MCF 10A (cell line): ENCODE data around the gene MARCO. TPM values are rescaled to one million over a fixed set of nuclear protein-coding genes. Genes with fewer than 3 reads are reported as not detected.

Experiments used
- BruUV-seq: library from RNA; stranded (reverse); fragments of 400-500 nt; replicated peaks from 2 replicates; lab custom pipeline; 2021; lab: Mats Ljungman, UMichigan
- CTCF ChIA-PET: fragments of 300-600 bp; sonication (Branson Sonifier 250); formaldehyde crosslinking; extraction: SDS; loops from one replicate; lab custom pipeline; 2021; ENCODE audit warnings: antibody characterized with exemption, inconsistent platforms; lab: Yijun Ruan, JAX
- POLR2A ChIA-PET: fragments of 300-600, 350-650 bp; sonication (Branson Sonifier 250); formaldehyde crosslinking; extraction: SDS; loops from one replicate; lab custom pipeline; 2020; ENCODE audit warnings: antibody characterized with exemption, inconsistent platforms; lab: Yijun Ruan, JAX
- DNase-seq: peaks from one replicate; pipeline ENCODE4 v3.0.0-alpha.2; 2018; ENCODE audit not compliant: unreplicated experiment
- H3K27ac Mint-ChIP-seq: one replicate; pipeline ENCODE4 v1.8.0; 2022; ENCODE audit warnings: mild to moderate bottlenecking, low read depth, mixed read lengths; ENCODE audit not compliant: unreplicated experiment
- H3K27me3 Mint-ChIP-seq: one replicate; pipeline ENCODE4 v1.8.0; 2022; ENCODE audit warnings: mixed read lengths; ENCODE audit not compliant: insufficient read depth, unreplicated experiment
- H3K36me3 Mint-ChIP-seq: one replicate; pipeline ENCODE4 v1.8.0; 2022; ENCODE audit warnings: mild to moderate bottlenecking, moderate library complexity, mixed read lengths; ENCODE audit not compliant: insufficient read depth, unreplicated experiment
- H3K4me1 Mint-ChIP-seq: one replicate; pipeline ENCODE4 v1.8.0; 2022; ENCODE audit warnings: mixed read lengths; ENCODE audit not compliant: insufficient read depth, unreplicated experiment
- H3K4me3 Mint-ChIP-seq: one replicate; pipeline ENCODE4 v1.8.0; 2022; ENCODE audit warnings: mild to moderate bottlenecking, moderate library complexity, mixed read lengths; ENCODE audit not compliant: unreplicated experiment
- H3K9me3 Mint-ChIP-seq: one replicate; pipeline ENCODE4 v1.8.0; 2022; ENCODE audit warnings: mixed read lengths; ENCODE audit not compliant: unreplicated experiment
- CTCF ChIP-seq: fragments of 200-600 bp; IDR thresholded peaks from one replicate; pipeline ENCODE4 v1.8.0; 2022; ENCODE audit warnings: antibody characterized with exemption, mild to moderate bottlenecking; ENCODE audit not compliant: unreplicated experiment
- intact Hi-C: fragments of 100-400 bp; cut with micrococcal nuclease; formaldehyde crosslinking; loops from 2 replicates; pipeline ENCODE4 v1.14.1; 2022
- total RNA-seq: library from RNA; stranded (reverse); gene quantifications from 2 replicates; pipeline ENCODE4 v1.2.3, GENCODE V29; 2022

The MARCO gene
- total RNA-seq, 1 experiment from 2014 or later: 1.5 TPM

DNA sequence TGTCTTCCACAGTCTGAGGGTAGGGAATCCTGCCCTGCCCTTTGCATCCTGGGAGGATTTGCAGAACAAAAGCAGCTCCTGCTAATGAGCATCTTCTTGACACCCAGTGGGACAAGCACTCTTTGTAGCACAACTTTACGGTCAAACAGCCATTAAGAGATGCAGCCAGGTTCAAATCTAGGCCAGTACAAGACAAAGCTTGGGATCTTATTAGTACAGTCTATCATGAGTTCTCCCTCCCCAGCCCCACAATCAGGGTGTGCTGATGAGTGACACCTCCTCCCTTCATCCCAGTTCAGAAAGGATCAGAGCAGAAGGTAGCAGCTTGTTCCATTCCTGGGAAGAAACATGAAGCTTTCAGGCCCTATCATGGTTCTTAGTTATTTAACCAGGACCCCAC lies 41.9 kb downstream of the MARCO start:
- Mint-ChIP-seq H3K4me1 (peaks cover 12% of the 10 kb centered on the region), H3K27ac (no peak overlapping the region), H3K36me3 (no peaks in the 10 kb centered on the region), H3K4me3 (no peak overlapping the region), H3K9me3 (no peaks in the 10 kb centered on the region), H3K27me3 (peaks cover 27% of the 10 kb centered on the region)
- POLR2A ChIA-PET: interaction anchor here (0.6 kb wide), 1 partner anchor 771 kb away, joined by 3 read pairs; no protein-coding TSS in a partner anchor
- no peak for DNase-seq
- no TSS peak for BruUV-seq
- CTCF ChIA-PET: interaction anchor here (0.9 kb wide), 1 partner anchor 102 kb away, joined by 3 read pairs; no protein-coding TSS in a partner anchor
- TF ChIP-seq CTCF: no peak
- intact Hi-C loops: no loop called here

- no peak overlapping the region for H3K4me3 Mint-ChIP-seq
- POLR2A ChIA-PET: interaction anchor here (1.1 to 1.3 kb wide), 2 partner anchors 13 to 15 kb away, joined by 5 read pairs; no protein-coding TSS in a partner anchor
- no peaks in the 10 kb centered on the region for H3K36me3 Mint-ChIP-seq
- CTCF ChIA-PET: interaction anchor here (0.5 to 0.6 kb wide), 2 partner anchors 294 to 907 kb away, joined by 3 to 5 read pairs; no protein-coding TSS in a partner anchor
- no peak for TF ChIP-seq CTCF
- intact Hi-C loops: no loop called here
- H3K27me3 Mint-ChIP-seq: peaks cover 13% of the 10 kb centered on the region
- no TSS peak for BruUV-seq
- H3K27ac Mint-ChIP-seq: no peak overlapping the region
- DNase-seq: no peak
- no peaks in the 10 kb centered on the region for H3K9me3 Mint-ChIP-seq
- peaks cover 23% of the 10 kb centered on the region for H3K4me1 Mint-ChIP-seq
Measured at GRCh38 chr2:118986738-118987137, 44.7 kb downstream of the MARCO start.

DNA sequence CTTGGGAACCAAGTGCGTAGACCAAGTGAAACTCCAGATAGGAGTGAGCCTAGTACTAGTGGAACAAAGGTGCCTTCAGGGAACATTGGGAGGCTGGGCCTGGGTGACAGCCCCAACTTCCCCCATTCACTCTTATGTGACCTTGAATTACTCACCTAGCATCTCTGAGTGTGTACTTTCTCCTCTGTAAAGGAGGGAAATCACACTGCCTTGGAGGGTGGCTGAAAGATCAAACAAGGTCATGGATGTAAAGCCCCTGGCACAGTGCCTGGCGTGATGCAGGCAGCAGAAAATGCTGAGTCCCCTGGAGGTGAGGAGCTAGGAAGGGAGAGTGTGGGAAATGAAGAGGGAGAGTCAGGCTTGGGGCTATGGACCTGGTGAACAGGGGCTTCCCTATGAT lies 45.9 kb downstream of the MARCO start:
- Mint-ChIP-seq H3K36me3 (no peaks in the 10 kb centered on the region), H3K27me3 (peaks cover 13% of the 10 kb centered on the region), H3K9me3 (no peaks in the 10 kb centered on the region), H3K4me3 (no peak overlapping the region), H3K27ac (no peak overlapping the region), H3K4me1 (peaks cover 29% of the 10 kb centered on the region)
- intact Hi-C loops: no loop called here
- no TSS peak for BruUV-seq
- DNase-seq: peak; percentile 62
- ChIA-PET CTCF (no interaction called here), POLR2A (interaction anchor here (1.6 kb wide), 1 partner anchor 17 kb away, joined by 6 read pairs; no protein-coding TSS in a partner anchor)
- no peak for TF ChIP-seq CTCF

- TF ChIP-seq CTCF: no peak
- no peak overlapping the region for H3K27ac Mint-ChIP-seq
Measured at GRCh38 chr2:118988706-118989105, 46.7 kb downstream of the MARCO start.

More at GRCh38 chr2:118988706-118989105, 46.7 kb downstream of the MARCO start:
- no TSS peak for BruUV-seq
- no peak for DNase-seq
- Mint-ChIP-seq H3K9me3 (no peaks in the 10 kb centered on the region), H3K4me1 (peaks cover 35% of the 10 kb centered on the region), H3K27me3 (peaks cover 13% of the 10 kb centered on the region), H3K4me3 (no peak overlapping the region), H3K36me3 (no peaks in the 10 kb centered on the region)
- intact Hi-C loops: no loop called here
- POLR2A ChIA-PET: interaction anchor here (0.7 to 1.6 kb wide), 2 partner anchors 18 to 267 kb away, joined by 3 to 6 read pairs; no protein-coding TSS in a partner anchor
- CTCF ChIA-PET: interaction anchor here (1.1 to 1.2 kb wide), 2 partner anchors 105 to 107 kb away, joined by 5 to 6 read pairs; no protein-coding TSS in a partner anchor
